ENCODE measurements around the gene MMP24.
A peak's percentile ranks its signal among the peaks of the same experiment; 100 is the strongest.

Gene MMP24

DNA sequence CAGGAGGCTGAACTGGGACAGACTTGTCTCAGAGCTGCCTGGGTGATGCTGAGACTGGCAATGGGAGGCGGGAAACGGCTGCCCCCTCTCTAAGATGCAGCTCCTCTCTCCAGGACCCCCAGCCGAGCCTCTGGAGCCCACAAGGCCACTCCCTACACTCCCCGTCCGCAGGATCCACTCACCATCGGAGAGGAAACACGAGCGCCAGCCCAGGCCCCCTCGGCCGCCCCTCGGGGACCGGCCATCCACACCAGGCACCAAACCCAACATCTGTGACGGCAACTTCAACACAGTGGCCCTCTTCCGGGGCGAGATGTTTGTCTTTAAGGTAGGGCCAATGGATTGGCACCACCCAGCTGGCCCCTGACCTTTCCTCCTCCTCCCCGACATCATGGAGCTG lies 40.6 kb downstream of the MMP24 start:
- CTCF ChIA-PET: interaction anchor here (0.8 to 1.9 kb wide), 3 partner anchors 10 to 122 kb away, joined by 3 to 6 read pairs (median 4); no protein-coding TSS in a partner anchor
- DNase-seq (ENCODE audit: extremely low spot score): no peak

DNA sequence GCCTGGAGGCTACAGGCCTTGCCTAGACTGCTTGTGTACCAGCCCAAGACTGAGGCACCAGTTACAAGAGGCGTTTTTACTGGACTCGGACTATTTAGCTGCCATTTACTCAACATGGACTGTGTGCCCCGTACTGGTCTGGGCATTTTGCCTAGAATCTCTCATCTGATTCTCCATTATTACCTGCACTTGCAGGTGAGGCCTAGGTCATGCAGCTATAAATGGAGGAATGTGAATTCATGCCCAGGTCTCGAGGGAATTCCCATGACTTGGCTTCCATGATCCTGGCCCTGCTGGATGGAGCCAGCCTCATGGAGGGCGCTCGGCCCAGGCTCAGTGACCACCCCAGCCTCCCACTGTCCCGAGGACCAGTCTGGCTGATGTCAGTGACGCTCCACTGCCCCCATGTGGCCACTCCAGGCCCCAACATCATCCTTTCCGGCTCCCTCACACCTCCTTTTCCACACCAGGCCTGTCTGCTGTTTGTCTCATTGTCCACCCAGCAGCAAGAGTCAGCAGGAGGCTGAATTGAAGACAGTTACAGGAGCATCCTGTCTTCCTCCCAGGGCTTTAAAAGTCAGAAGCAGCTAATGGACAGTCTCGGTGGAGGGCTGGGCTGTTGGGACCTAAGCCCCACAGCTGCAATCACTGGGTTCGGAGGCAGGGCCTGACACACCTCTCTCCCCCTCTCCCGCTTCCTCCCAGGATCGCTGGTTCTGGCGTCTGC lies 42.7 kb downstream of the MMP24 start:
- TF ChIP-seq, protein P1, sequence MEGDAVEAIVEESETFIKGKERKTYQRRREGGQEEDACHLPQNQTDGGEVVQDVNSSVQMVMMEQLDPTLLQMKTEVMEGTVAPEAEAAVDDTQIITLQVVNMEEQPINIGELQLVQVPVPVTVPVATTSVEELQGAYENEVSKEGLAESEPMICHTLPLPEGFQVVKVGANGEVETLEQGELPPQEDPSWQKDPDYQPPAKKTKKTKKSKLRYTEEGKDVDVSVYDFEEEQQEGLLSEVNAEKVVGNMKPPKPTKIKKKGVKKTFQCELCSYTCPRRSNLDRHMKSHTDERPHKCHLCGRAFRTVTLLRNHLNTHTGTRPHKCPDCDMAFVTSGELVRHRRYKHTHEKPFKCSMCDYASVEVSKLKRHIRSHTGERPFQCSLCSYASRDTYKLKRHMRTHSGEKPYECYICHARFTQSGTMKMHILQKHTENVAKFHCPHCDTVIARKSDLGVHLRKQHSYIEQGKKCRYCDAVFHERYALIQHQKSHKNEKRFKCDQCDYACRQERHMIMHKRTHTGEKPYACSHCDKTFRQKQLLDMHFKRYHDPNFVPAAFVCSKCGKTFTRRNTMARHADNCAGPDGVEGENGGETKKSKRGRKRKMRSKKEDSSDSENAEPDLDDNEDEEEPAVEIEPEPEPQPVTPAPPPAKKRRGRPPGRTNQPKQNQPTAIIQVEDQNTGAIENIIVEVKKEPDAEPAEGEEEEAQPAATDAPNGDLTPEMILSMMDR (IDR thresholded peaks at IDR 0.05; ENCODE audit: control extremely low read depth, extremely low read depth, low read depth, missing control alignments): peak; percentile 74
- ChIA-PET POLR2A (interaction anchor here (1.0 kb wide), 1 partner anchor 9 kb away, joined by 3 read pairs; the partner anchor contains the start of gene MMP24OS), CTCF (interaction anchor here (0.6 to 2.8 kb wide), 16 partner anchors 8 to 444 kb away, joined by 3 to 17 read pairs (median 5); partner anchors contain the start of genes EIF6 and NCOA6)
- DNase-seq (ENCODE audit: extremely low spot score): peak; percentile 82

More for the DNA sequence above, 40.6 kb downstream of the MMP24 start:
- TF ChIP-seq, protein P1 (IDR thresholded peaks at IDR 0.05; ENCODE audit: control extremely low read depth, extremely low read depth, low read depth, missing control alignments): no peak
- POLR2A ChIA-PET: no interaction called here

DNA sequence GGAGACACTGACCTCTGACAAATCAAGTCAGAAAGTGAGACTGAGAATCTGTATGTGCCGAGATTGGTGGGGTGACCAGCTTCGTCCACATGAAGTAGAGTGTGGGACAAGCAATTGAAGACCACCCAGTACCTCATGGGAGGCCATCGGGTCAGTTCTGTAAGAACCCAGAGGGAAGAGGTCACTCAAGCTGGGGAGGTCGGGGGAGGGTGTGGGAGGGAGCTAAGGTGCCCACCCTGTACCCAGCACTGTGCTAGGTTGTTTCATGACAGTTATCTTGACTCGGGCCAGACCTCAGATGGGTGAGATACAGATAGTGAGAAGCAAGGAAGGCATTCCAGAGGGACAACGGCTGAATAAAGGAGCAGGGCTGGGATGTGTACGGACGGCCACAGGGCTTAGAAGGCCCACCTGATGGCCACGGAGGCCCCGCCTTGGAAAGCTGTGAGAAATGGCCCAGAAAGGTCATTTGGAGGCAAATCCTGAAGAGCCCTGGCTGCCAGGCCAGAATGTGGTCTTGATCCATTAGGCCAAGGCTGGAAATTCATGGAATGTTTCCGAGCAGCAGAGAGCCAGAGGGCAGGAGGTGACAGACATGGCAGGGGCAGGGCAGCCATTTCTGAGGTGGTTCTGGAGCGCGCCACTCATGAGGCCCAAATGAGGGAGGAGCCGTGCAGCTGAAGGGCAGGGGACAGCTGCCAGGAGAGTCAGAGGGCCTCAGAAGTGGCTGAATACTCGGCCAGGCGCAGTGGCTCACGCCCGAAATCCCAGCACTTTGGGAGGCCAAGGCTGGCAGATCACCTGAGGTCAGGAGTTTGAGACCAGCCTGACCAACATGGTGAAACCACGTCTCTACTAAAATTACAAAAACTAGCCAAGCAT lies 43.8 kb downstream of the MMP24 start:
- no peak for DNase-seq (ENCODE audit: extremely low spot score)
- ChIA-PET POLR2A (no interaction called here), CTCF (interaction anchor here (1.0 to 2.8 kb wide), 10 partner anchors 10 to 445 kb away, joined by 3 to 17 read pairs (median 4); partner anchors contain the start of genes EIF6 and NCOA6)
- TF ChIP-seq, protein P1 (IDR thresholded peaks at IDR 0.05; ENCODE audit: control extremely low read depth, extremely low read depth, low read depth, missing control alignments): no peak

DNA sequence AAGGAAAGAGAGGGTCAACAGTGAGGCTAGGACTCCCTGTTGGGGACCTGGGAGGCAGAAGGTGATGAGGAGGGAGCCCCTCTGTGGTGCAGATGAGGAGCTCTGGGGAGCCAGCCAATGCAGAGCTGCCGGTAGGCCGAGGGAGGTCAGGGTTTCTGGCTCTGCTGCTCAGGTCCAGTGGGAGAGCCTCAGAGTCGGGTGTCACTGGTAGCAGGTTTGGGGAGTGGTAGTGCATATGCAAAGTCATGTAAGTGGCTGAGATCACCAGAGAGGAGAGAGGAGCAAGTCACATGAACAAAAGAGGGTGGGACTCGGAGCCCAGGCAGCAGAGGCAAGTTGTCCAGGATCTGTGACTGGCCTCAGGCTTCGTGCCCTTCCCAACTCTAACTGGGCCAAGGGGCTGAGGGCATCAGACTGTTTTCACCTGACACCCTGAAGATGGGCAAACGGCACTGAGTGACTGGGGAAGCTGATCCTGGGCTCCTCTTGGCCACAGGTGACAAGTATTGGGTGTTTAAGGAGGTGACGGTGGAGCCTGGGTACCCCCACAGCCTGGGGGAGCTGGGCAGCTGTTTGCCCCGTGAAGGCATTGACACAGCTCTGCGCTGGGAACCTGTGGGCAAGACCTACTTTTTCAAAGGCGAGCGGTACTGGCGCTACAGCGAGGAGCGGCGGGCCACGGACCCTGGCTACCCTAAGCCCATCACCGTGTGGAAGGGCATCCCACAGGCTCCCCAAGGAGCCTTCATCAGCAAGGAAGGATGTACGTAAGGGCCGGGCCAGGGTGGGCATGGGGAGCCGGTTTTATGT lies 44.8 kb downstream of the MMP24 start:
- POLR2A ChIA-PET: interaction anchor here (0.5 kb wide), 1 partner anchor 245 kb away, joined by 3 read pairs; no protein-coding TSS in a partner anchor
- TF ChIP-seq, protein P1 (IDR thresholded peaks at IDR 0.05; ENCODE audit: control extremely low read depth, extremely low read depth, low read depth, missing control alignments): no peak
- DNase-seq (ENCODE audit: extremely low spot score): no peak
- CTCF ChIA-PET: interaction anchor here (1.0 to 2.2 kb wide), 6 partner anchors 13 to 396 kb away, joined by 3 to 10 read pairs (median 4); partner anchors contain the start of gene EIF6

DNA sequence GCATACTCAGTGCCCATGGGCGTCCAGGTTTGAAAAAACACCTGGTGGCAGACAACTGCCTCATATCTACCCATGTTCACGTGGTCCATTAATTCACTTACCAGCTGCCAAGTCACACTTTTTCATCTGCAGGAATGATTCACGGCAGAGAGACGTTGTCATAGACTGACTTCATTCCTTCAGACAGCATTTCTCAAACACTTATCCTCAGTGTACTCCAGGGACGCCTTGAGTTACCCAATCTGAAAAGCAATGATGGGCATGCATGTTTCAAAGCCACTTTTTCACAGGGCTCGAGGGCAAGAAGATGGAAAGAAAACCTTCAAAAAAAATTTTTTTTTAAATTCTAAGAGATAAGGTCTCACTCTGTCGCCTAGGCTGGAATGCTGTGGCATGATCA lies 45.4 kb downstream of the MMP24 start:
- POLR2A ChIA-PET: no interaction called here
- CTCF ChIA-PET: interaction anchor here (1.3 to 1.6 kb wide), 3 partner anchors 13 to 176 kb away, joined by 3 to 5 read pairs (median 3); partner anchors contain the start of gene EIF6
- no peak for DNase-seq (ENCODE audit: extremely low spot score)
- TF ChIP-seq, protein P1 (IDR thresholded peaks at IDR 0.05; ENCODE audit: control extremely low read depth, extremely low read depth, low read depth, missing control alignments): no peak

All from GM10248 (cell line).